Measurements from ENCODE around the gene ARHGAP40. TPM values are rescaled to one million over a fixed set of nuclear protein-coding genes. Genes with fewer than 3 reads are reported as not detected.

The ARHGAP40 gene
- total and polyA plus RNA-seq, 9 of the 15 experiments (the other 6 are each of a cell fraction or from before 2014, with no cell fraction given): not detected

GRCh38 chr20:38633577-38634093 lies 32.0 kb downstream of the ARHGAP40 start (continued):
- TF ChIP-seq LCOR (CRISPR knock-in tag; IDR thresholded peaks at IDR 0.05) (0 out of 2 replicates have a peak, but pooled peaks have one; percentile 36), MCM7 (IDR thresholded peaks at IDR 0.05) (no peak), STAT5B (CRISPR knock-in tag; IDR thresholded peaks at IDR 0.05) (no peak), KDM5B (IDR thresholded peaks at IDR 0.05; ENCODE audit: insufficient replicate concordance, low read depth, low read length) (no peak), ZNF174 (CRISPR knock-in tag; IDR thresholded peaks at IDR 0.05) (no peak), NCOA6 (IDR thresholded peaks at IDR 0.05) (no peak), KLF13 (tag; IDR thresholded peaks at IDR 0.05; ENCODE audit: borderline replicate concordance, low read depth) (peak; percentile 65; the same call in 1 of the 2 replicates), XRCC3 (IDR thresholded peaks at IDR 0.05) (no peak), E2F3 (CRISPR knock-in tag; IDR thresholded peaks at IDR 0.05) (no peak), CBX8 (IDR thresholded peaks at IDR 0.05; ENCODE audit: borderline replicate concordance, extremely low read depth, low read depth, low read length, poor library complexity, severe bottlenecking) (no peak), ELK1 (CRISPR knock-in tag; IDR thresholded peaks at IDR 0.05) (no peak), CREBBP (IDR thresholded peaks at IDR 0.05; ENCODE audit: low read depth, low read length) (no peak), ZNF444 (CRISPR knock-in tag; IDR thresholded peaks at IDR 0.05) (no peak), SMARCA5 (IDR thresholded peaks at IDR 0.05) (peak; percentile 71; the same call in 1 of the 2 replicates), CBX3 (IDR thresholded peaks at IDR 0.05; ENCODE audit: borderline replicate concordance in 1 of 2, low read length in 2 of 2) (no peak), PHF21A (IDR thresholded peaks at IDR 0.05; ENCODE audit: borderline replicate concordance, low read depth) (no peak), CHD4 (IDR thresholded peaks at IDR 0.05; ENCODE audit: insufficient read depth, insufficient replicate concordance, low read depth, low read length, poor library complexity, severe bottlenecking) (no peak), ETS1 (conservative IDR thresholded peaks at IDR 0.05; ENCODE audit: control insufficient read depth, low read depth, low read length) (no peak), BCOR (IDR thresholded peaks at IDR 0.05) (peak; percentile 89), ZNF655 (CRISPR knock-in tag; IDR thresholded peaks at IDR 0.05) (no peak), RCOR1 (IDR thresholded peaks at IDR 0.05; ENCODE audit: borderline replicate concordance in 1 of 2, low read depth in 2 of 2, low read length in 2 of 2) (peak in 1 of 2 experiments; percentile 59; a peak in 2 of 4 replicates), SFPQ (IDR thresholded peaks at IDR 0.05; ENCODE audit: low read depth, low read length) (no peak)

All from K562 (cell line).